GM12872 (cell line): ENCODE data around the gene COL6A5.

ENCODE experiments used
- TF ChIP-seq, protein P1 (sequence below): IDR thresholded peaks from 3 replicates; pipeline ENCODE4 v1.5.1; 2011; ENCODE audit warnings: low read depth, mild to moderate bottlenecking, low read length, moderate library complexity; ENCODE audit not compliant: insufficient read depth

Gene COL6A5

DNA sequence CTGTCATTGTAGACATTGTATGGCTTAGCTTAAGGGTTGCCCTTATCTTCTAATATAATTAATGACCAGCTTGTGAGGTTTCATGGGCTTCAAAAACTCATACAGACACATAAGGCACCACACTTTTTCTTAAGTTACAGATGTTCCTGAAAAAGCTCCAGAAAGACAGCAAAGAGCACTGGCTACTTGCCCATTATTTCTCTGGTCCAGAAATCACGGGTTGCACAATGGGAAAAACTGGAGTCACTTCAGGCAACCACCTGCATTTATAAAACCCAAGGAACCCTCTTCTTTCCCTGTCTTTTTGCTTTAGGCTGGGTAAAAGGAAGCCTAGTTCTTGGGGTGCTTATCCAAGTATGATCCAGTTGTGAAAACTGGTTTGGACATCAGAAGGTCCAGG is 169.2 kb downstream of the COL6A5 start:
- TF ChIP-seq, protein P1, sequence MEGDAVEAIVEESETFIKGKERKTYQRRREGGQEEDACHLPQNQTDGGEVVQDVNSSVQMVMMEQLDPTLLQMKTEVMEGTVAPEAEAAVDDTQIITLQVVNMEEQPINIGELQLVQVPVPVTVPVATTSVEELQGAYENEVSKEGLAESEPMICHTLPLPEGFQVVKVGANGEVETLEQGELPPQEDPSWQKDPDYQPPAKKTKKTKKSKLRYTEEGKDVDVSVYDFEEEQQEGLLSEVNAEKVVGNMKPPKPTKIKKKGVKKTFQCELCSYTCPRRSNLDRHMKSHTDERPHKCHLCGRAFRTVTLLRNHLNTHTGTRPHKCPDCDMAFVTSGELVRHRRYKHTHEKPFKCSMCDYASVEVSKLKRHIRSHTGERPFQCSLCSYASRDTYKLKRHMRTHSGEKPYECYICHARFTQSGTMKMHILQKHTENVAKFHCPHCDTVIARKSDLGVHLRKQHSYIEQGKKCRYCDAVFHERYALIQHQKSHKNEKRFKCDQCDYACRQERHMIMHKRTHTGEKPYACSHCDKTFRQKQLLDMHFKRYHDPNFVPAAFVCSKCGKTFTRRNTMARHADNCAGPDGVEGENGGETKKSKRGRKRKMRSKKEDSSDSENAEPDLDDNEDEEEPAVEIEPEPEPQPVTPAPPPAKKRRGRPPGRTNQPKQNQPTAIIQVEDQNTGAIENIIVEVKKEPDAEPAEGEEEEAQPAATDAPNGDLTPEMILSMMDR, result no peak

- TF ChIP-seq, protein P1, result no peak
These were observed 170.3 kb downstream of the COL6A5 start for GRCh38 chr3:130515755-130516154.

DNA sequence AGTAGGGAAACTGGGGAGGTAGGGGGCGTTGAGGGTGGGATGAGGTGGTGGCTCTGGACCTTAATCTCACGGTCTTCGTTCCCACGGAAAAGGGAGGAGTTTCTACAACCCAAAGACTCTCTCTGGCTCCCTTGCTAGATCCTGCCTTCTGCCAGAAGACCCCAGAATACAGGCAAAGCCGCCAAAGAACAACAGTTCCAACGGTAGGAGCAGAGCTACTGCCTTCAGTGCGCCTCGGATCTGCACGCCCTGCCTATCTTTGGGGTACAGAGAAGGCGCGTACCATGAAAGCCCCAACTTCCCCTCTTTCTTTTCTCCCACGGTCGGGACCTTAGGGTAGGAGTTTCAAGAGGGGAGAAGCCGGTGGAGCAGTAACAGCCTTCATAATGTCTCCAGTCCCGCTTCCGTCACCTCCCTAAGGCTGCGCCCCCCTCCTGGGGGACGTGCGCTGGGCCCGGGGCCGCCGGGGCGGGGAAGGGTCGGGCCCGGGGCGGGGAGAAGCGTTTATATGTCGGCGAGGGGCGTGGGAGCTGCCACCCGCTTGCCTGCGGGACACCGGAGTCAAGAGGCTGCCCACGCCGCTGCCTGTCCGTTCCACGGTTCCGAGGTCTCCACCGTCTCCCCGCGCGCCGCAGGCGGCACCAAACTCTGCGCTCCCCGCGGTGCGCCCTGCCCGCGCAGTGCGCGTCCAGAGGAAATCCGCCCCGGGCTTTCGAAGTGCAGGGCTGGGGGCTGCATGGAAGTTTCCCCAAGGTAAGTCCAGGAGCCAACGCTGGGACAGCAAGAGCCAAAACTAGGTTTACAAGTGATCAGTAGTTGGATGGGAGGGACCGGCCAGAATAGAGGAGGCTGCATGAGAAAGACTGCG is 171.4 kb downstream of the COL6A5 start, which contains the start of gene COL6A6:
Gene COL6A6 (plus strand): TSS at position 533 of the 868 bp plus-strand sequence. CDS start 43,188 bp downstream, outside the sequence.
- TF ChIP-seq, protein P1, result no peak

DNA sequence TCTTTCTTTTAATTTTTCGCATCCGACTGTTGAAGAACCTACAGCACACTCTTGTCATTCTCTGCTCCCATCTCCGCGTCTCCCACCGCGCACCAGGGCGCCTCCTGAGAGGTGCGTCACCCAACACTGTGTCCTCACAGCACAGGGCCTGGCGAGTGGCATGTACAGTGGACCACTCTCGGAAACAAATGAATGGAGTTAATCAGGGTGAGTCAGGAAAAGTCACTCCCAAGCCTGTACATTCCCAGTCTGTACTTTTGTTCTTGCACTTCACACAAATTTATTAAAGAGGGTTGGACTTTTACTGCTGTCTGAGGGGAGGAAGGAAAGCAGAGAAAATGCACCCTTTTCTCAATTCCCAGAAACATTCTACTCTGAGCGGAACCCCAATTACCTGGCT is 172.1 kb downstream of the COL6A5 start:
- TF ChIP-seq, protein P1, result no peak

- TF ChIP-seq, protein P1, result no peak
These were observed 174.3 kb downstream of the COL6A5 start for GRCh38 chr3:130519754-130520153.

GRCh38 chr3:130522399-130522798 is 176.9 kb downstream of the COL6A5 start:
- TF ChIP-seq, protein P1, result no peak

DNA sequence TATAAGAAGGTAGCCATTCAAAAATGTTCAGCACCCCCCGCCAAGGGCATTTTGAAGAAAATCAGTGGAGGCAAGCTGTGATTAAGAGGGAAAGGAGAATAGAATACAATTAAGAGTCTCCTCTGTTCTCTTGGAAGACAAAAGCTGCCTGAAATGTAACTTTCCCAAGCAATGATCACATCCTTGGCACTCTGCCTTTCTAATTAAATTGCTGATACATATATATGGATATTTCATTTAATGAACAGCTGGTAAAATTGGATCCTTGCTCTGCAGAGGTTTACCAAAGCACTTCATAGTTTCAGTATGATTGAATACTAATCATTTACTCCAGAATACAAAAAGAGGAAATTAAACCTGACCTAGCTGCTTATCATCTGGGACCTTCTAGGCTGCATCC is 182.0 kb downstream of the COL6A5 start:
- TF ChIP-seq, protein P1, result no peak
